Peyer's patch (tissue), 4 donors: ENCODE results near the gene AAR2. TPM values are rescaled to one million over a fixed set of nuclear protein-coding genes. Genes with fewer than 3 reads are reported as not detected.

ENCODE experiments used
- DNase-seq, 3 donors: peaks; one replicate each; pipeline ENCODE4 v3.0.0-alpha.2; 2017 to 2019
- H3K27ac ChIP-seq, 4 donors: fragments of 200-600 bp; sonication (generic); one replicate each; pipeline ENCODE4 v1.5.1; 2016 to 2019
- H3K27me3 ChIP-seq, 2 donors: fragments of 200-600 bp; sonication (generic); one replicate each; pipeline ENCODE4 v1.5.1; 2019
- H3K36me3 ChIP-seq, 3 donors: fragments of 200-600 bp; sonication (generic); one replicate each; pipeline ENCODE4 v1.5.1; 2016 to 2019
- H3K4me1 ChIP-seq, 4 donors: fragments of 200-600 bp; sonication (generic); one replicate each; pipeline ENCODE4 v1.5.1; 2016 to 2019
- H3K4me3 ChIP-seq, 4 donors: fragments of 200-600 bp; sonication (generic); 1 replicate in 3 of 4; 2 replicates in 1 of 4; pipeline ENCODE4 v1.5.1; 2016 to 2019; ENCODE audit warnings: mild to moderate bottlenecking in 1 of 4
- H3K9me3 ChIP-seq, 4 donors: fragments of 200-600 bp; sonication (generic); one replicate each; pipeline ENCODE4 v1.5.1; 2016 to 2019; ENCODE audit warnings: mild to moderate bottlenecking in 1 of 4
- POLR2A ChIP-seq, 2 donors: fragments of 450-650 bp; IDR thresholded peaks; one replicate each; pipeline ENCODE4 v1.5.1; 2017; ENCODE audit warnings: antibody characterized with exemption in 2 of 2, mild to moderate bottlenecking in 2 of 2, moderate library complexity in 2 of 2
- total RNA-seq, 4 donors: library from RNA; depleted of rRNA; stranded (reverse); fragments of >200 nt; gene quantifications; one replicate each; pipeline ENCODE4 v1.1.0, GENCODE V29; 2016
- TF ChIP-seq, protein P1 (sequence below), 6 experiments: fragments of 450-650 bp in 4 of 6; fragments of 200-600 bp in 2 of 6; sonication (generic) in 1 of 6; IDR thresholded peaks; one replicate each; pipeline ENCODE4 v1.5.1; 2017 to 2019; ENCODE audit warnings: antibody characterized with exemption in 6 of 6, mild to moderate bottlenecking in 3 of 6, moderate library complexity in 1 of 6

The AAR2 gene
- total RNA-seq, 4 donors from 2014 or later = 17.3 to 30.3 (median 29.5) TPM

DNA sequence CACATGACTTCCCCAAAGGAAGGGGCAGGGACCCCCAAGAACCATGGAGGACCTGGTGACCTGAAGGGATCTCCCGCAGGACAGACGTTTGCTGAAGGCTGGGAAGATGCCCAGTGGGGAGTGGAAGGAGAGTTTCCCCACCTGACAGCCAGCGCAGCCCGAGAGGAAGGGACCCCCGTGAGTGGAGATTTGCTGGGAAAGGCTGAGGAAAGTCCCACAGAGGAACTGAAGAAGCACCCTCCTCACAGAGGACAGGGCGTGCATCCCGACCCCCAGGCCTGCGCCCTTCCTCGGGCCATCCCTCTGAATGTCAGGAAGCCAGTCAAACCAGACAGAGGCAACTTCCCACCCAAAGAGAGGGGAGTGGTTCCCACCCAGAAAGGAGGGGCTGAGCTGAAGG lies 29.6 kb upstream of the AAR2 start:
- Histone ChIP-seq H3K9me3 (no peaks in the 10 kb centered on the region), H3K27ac (no peak overlapping the region), H3K4me3 (no peak overlapping the region), H3K36me3 (peaks cover 0 to 14% (median 0%) of the 10 kb centered on the region in 3 donors), H3K4me1 (no peaks in the 10 kb centered on the region), H3K27me3 (no peaks in the 10 kb centered on the region)
- TF ChIP-seq, protein P1, sequence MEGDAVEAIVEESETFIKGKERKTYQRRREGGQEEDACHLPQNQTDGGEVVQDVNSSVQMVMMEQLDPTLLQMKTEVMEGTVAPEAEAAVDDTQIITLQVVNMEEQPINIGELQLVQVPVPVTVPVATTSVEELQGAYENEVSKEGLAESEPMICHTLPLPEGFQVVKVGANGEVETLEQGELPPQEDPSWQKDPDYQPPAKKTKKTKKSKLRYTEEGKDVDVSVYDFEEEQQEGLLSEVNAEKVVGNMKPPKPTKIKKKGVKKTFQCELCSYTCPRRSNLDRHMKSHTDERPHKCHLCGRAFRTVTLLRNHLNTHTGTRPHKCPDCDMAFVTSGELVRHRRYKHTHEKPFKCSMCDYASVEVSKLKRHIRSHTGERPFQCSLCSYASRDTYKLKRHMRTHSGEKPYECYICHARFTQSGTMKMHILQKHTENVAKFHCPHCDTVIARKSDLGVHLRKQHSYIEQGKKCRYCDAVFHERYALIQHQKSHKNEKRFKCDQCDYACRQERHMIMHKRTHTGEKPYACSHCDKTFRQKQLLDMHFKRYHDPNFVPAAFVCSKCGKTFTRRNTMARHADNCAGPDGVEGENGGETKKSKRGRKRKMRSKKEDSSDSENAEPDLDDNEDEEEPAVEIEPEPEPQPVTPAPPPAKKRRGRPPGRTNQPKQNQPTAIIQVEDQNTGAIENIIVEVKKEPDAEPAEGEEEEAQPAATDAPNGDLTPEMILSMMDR (IDR thresholded peaks at IDR 0.05) = no peak
- no peak for TF ChIP-seq POLR2A (IDR thresholded peaks at IDR 0.05)
- DNase-seq = no peak

DNA sequence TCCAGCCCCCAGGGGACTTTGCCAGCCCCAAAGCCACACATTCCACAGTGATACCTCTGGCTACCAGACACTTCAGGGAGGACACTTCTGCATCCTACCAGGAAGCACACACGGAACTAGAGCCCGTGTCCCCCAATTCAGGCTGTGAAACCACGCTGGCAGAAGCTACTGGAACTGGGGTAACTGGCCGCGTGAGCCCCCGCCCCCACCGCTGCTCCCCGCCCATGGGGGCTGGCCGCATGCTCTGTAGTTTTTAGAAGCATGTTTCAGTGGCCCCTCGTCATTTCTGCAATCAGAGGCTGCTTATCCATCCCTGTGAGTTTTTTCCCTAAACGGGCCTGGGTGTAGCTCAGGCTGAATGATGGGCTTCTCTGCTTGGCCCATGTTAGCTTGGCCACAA lies 28.7 kb upstream of the AAR2 start:
- DNase-seq = no peak
- no peak for TF ChIP-seq POLR2A (IDR thresholded peaks at IDR 0.05)
- TF ChIP-seq, protein P1 (IDR thresholded peaks at IDR 0.05) = no peak
- H3K27ac ChIP-seq = no peak overlapping the region
- H3K4me1 ChIP-seq = no peaks in the 10 kb centered on the region
- no peaks in the 10 kb centered on the region for H3K27me3 ChIP-seq
- H3K9me3 ChIP-seq = no peaks in the 10 kb centered on the region
- no peak overlapping the region for H3K4me3 ChIP-seq
- peaks cover 0 to 14% (median 0%) of the 10 kb centered on the region in 3 donors for H3K36me3 ChIP-seq

DNA sequence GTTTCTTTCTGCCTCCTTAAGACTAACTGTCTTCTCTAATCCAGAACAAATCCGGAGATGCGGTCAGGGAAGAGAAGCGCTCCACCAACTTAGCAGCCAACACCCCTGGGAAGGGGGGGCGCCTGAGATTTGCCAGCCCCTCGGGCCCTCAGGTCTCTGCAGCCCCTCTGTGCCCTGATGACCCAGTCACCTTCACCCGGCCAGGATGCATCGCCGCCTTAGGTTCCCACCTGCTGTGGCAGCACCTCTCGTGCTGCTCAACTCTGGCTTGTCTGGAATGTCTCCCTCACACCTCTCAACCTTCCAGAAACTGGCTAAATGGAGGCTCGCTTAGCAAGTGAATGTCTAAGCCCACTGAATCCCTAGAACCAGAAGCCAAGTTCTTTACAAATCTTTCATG lies 28.0 kb upstream of the AAR2 start:
- Histone ChIP-seq H3K4me1 (no peaks in the 10 kb centered on the region), H3K9me3 (no peaks in the 10 kb centered on the region), H3K4me3 (no peak overlapping the region), H3K36me3 (peaks cover 0 to 14% (median 0%) of the 10 kb centered on the region in 3 donors), H3K27ac (no peak overlapping the region), H3K27me3 (no peaks in the 10 kb centered on the region)
- no peak for DNase-seq
- no peak for TF ChIP-seq POLR2A (IDR thresholded peaks at IDR 0.05)
- TF ChIP-seq, protein P1 (IDR thresholded peaks at IDR 0.05) = no peak

DNA sequence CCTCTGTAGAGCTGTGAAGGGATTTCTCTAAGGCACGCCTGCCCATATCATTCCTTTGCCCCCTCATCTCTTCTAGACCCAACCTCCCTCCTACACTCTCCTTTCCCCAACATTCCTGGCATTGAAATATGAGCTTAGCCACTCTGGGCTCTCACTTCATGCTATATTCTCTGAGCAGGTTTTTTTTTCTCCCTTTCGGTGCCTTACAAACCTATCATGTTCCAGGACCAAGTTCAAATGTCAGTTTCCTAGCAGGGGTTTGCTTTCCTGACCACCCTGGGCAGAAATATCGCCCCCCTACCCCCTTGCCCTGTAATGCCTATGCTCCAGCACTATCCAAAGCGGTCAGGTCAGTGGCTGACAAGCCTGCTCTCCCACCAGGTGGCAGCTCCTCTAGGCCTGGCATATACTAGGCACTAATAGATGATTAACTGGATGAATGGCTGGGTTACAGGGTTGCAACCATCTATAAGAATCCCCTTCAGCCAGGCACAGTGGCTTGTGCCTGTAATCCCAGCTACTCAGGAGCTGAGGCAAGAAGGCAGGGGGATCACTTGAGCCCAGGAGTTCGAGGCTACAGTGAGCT lies 25.7 kb upstream of the AAR2 start:
- Histone ChIP-seq H3K27ac (no peak overlapping the region), H3K4me1 (no peaks in the 10 kb centered on the region), H3K36me3 (peaks cover 0 to 10% (median 0%) of the 10 kb centered on the region in 3 donors), H3K4me3 (no peak overlapping the region), H3K9me3 (no peaks in the 10 kb centered on the region), H3K27me3 (no peaks in the 10 kb centered on the region)
- DNase-seq = no peak
- TF ChIP-seq POLR2A (IDR thresholded peaks at IDR 0.05) = no peak
- TF ChIP-seq, protein P1 (IDR thresholded peaks at IDR 0.05) = no peak

DNA sequence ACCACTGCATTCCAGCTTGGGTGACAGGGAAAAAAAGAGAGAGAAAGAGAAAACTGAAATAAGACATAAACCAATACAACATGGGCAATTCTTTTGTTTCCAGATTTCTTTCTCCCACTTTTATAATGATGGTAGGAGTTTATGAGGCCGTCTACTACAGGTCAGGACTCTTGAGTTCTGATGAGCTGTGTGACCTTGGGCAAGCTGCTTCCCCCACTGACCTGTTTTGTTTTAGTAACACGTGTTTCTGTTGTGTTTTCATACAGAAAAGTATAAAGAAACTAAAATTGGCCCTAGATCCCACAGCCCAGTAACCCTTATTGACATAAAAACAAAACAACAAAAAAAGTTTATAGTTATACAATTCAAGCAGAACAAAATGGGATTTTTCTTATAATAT lies 22.9 kb upstream of the AAR2 start:
- no peaks in the 10 kb centered on the region for H3K4me1 ChIP-seq
- no peak for DNase-seq
- no peak for TF ChIP-seq POLR2A (IDR thresholded peaks at IDR 0.05)
- TF ChIP-seq, protein P1 (IDR thresholded peaks at IDR 0.05) = no peak
- no peaks in the 10 kb centered on the region for H3K9me3 ChIP-seq
- no peaks in the 10 kb centered on the region for H3K36me3 ChIP-seq
- H3K27ac ChIP-seq = no peak overlapping the region
- H3K27me3 ChIP-seq = no peaks in the 10 kb centered on the region
- no peak overlapping the region for H3K4me3 ChIP-seq
